ENCODE measurements around the gene TCERG1L. TPM values are rescaled to one million over a fixed set of nuclear protein-coding genes. Genes with fewer than 3 reads are reported as not detected.
"Not testable (repeated sequence)": the region's sequence is repeated elsewhere in the genome, so short reads cannot be mapped to it uniquely, and the experiment has no call there.

The TCERG1L gene
- total RNA-seq, 1 donor from 2014 or later = not detected

- ATAC-seq (ENCODE audit: poor library complexity) = no peak
- intact Hi-C loops (cut with DNase I) = no loop called here
- no peak for DNase-seq
Measured at GRCh38 chr10:131111007-131111406, 200.5 kb downstream of the TCERG1L start.

GRCh38 chr10:131110241-131110783 is 201.2 kb downstream of the TCERG1L start:
- no peak for DNase-seq
- intact Hi-C loops (cut with DNase I) = no loop called here
- ATAC-seq (ENCODE audit: poor library complexity) = no peak

- intact Hi-C loops (cut with DNase I) = no loop called here
- no peak for DNase-seq
- no peak for ATAC-seq (ENCODE audit: poor library complexity)
Measured at GRCh38 chr10:131109726-131110125, 201.8 kb downstream of the TCERG1L start.

GRCh38 chr10:131109291-131109690 is 202.2 kb downstream of the TCERG1L start:
- intact Hi-C loops (cut with DNase I) = no loop called here
- ATAC-seq (ENCODE audit: poor library complexity) (no peak), DNase-seq (no peak)

- DNase-seq = no peak
- intact Hi-C loops (cut with DNase I) = no loop called here
- no peak for ATAC-seq (ENCODE audit: poor library complexity)
Measured at GRCh38 chr10:131107970-131108369, 203.6 kb downstream of the TCERG1L start.

- ATAC-seq (ENCODE audit: poor library complexity) (peak; percentile 22), DNase-seq (no peak)
- intact Hi-C loops (cut with DNase I) = no loop called here
Measured at GRCh38 chr10:131102676-131103075, 208.8 kb downstream of the TCERG1L start.

- intact Hi-C loops (cut with DNase I) = no loop called here
- DNase-seq = no peak
- no peak for ATAC-seq (ENCODE audit: poor library complexity)
Measured at GRCh38 chr10:131102147-131102546, 209.4 kb downstream of the TCERG1L start.

- DNase-seq; ATAC-seq (ENCODE audit: poor library complexity); intact Hi-C loops (cut with DNase I): not testable (repeated sequence)
Measured at GRCh38 chr10:131100418-131101410, 210.8 kb downstream of the TCERG1L start.

- DNase-seq (peak; percentile 36), ATAC-seq (ENCODE audit: poor library complexity) (no peak)
- intact Hi-C loops (cut with DNase I) = no loop called here
Measured at GRCh38 chr10:131099028-131099726, 212.3 kb downstream of the TCERG1L start.

- DNase-seq (peak; percentile 16), ATAC-seq (ENCODE audit: poor library complexity) (no peak)
- intact Hi-C loops (cut with DNase I) = no loop called here
Measured at GRCh38 chr10:131098416-131098952, 213.0 kb downstream of the TCERG1L start.

GRCh38 chr10:131096031-131096430 is 215.5 kb downstream of the TCERG1L start:
- ATAC-seq (ENCODE audit: poor library complexity) = no peak
- DNase-seq = peak; percentile 27
- intact Hi-C loops (cut with DNase I) = no loop called here

GRCh38 chr10:131095313-131095580 is 216.3 kb downstream of the TCERG1L start:
- intact Hi-C loops (cut with DNase I) = no loop called here
- ATAC-seq (ENCODE audit: poor library complexity) = no peak

GRCh38 chr10:131094527-131095312 is 216.8 kb downstream of the TCERG1L start:
- intact Hi-C loops (cut with DNase I) = no loop called here
- ATAC-seq (ENCODE audit: poor library complexity) (no peak), DNase-seq (peak; percentile 40)

More at GRCh38 chr10:131095313-131095580, 216.3 kb downstream of the TCERG1L start:
- no peak for DNase-seq

GRCh38 chr10:131093795-131094366 is 217.6 kb downstream of the TCERG1L start:
- ATAC-seq (ENCODE audit: poor library complexity) (no peak), DNase-seq (peak; percentile 33)
- intact Hi-C loops (cut with DNase I) = no loop called here

- DNase-seq (no peak), ATAC-seq (ENCODE audit: poor library complexity) (no peak)
- intact Hi-C loops (cut with DNase I) = no loop called here
Measured at GRCh38 chr10:131093346-131093745, 218.2 kb downstream of the TCERG1L start.

- ATAC-seq (ENCODE audit: poor library complexity) = no peak
- no peak for DNase-seq
- intact Hi-C loops (cut with DNase I) = no loop called here
Measured at GRCh38 chr10:131092876-131093275, 218.6 kb downstream of the TCERG1L start.

- intact Hi-C loops (cut with DNase I) = no loop called here
- DNase-seq (no peak), ATAC-seq (ENCODE audit: poor library complexity) (no peak)
Measured at GRCh38 chr10:131092386-131092785, 219.1 kb downstream of the TCERG1L start.

GRCh38 chr10:131091682-131092081 is 219.8 kb downstream of the TCERG1L start:
- intact Hi-C loops (cut with DNase I) = no loop called here
- ATAC-seq (ENCODE audit: poor library complexity) (no peak), DNase-seq (no peak)

Data from Right ventricle myocardium superior (tissue), 1 donor.